Caco-2 (cell line): ENCODE data around the gene PCBP3. TPM values are rescaled to one million over a fixed set of nuclear protein-coding genes. Genes with fewer than 3 reads are reported as not detected.

Experiments used
- BruUV-seq: library from RNA; stranded (reverse); fragments of 400-500 nt; replicated peaks from 2 replicates; lab custom pipeline; 2021; lab: Mats Ljungman, UMichigan
- CTCF ChIA-PET: fragments of 300-600 bp; sonication (Branson Sonifier 250); formaldehyde crosslinking; loops from one replicate; lab custom pipeline; 2022; ENCODE audit warnings: antibody characterized with exemption; lab: Charles Lee
- POLR2A ChIA-PET: fragments of 300-600 bp; sonication (Branson Sonifier 250); formaldehyde crosslinking; loops from one replicate; lab custom pipeline; 2022; ENCODE audit warnings: antibody characterized with exemption; lab: Charles Lee
- DNase-seq, 2 experiments: peaks; one replicate each; pipeline versions ENCODE4 v3.0.0 to v3.0.0-alpha.2; 2020 to 2022
- H3K27me3 ChIP-seq: replicated peaks from 2 replicates; pipeline ENCODE4 v1.6.0; 2011; ENCODE audit warnings: low read length; ENCODE audit not compliant: control insufficient read depth, insufficient read depth
- H3K36me3 ChIP-seq: 2 replicates; pipeline ENCODE4 v1.5.1; 2011; ENCODE audit warnings: low read length; ENCODE audit not compliant: control insufficient read depth, insufficient read depth
- H3K4me1 ChIP-seq: fragments of 250-450 bp; sonication (Bioruptor Pico); 2 replicates; pipeline ENCODE4 v1.5.1; 2020; ENCODE audit warnings: mild to moderate bottlenecking
- H3K4me3 ChIP-seq: 2 replicates; pipeline ENCODE4 v1.5.1; 2011; ENCODE audit warnings: low read depth, mild to moderate bottlenecking, control low read depth, low read length
- H3K9me3 ChIP-seq: fragments of 250-450 bp; sonication (Bioruptor Pico); 2 replicates; pipeline ENCODE4 v1.5.1; 2020; ENCODE audit warnings: mild to moderate bottlenecking, moderate library complexity
- H3K27ac Mint-ChIP-seq: one replicate; pipeline ENCODE4 v1.8.0; 2022; ENCODE audit warnings: mixed read lengths; ENCODE audit not compliant: unreplicated experiment
- H3K27me3 Mint-ChIP-seq: one replicate; pipeline ENCODE4 v1.8.0; 2022; ENCODE audit warnings: mixed read lengths; ENCODE audit not compliant: insufficient read depth, unreplicated experiment
- H3K36me3 Mint-ChIP-seq: one replicate; pipeline ENCODE4 v1.8.0; 2022; ENCODE audit warnings: mild to moderate bottlenecking, mixed read lengths; ENCODE audit not compliant: insufficient read depth, unreplicated experiment
- H3K4me1 Mint-ChIP-seq: one replicate; pipeline ENCODE4 v1.8.0; 2022; ENCODE audit warnings: low read depth, mixed read lengths; ENCODE audit not compliant: unreplicated experiment
- H3K4me3 Mint-ChIP-seq: one replicate; pipeline ENCODE4 v1.8.0; 2022; ENCODE audit warnings: mild to moderate bottlenecking, moderate library complexity, mixed read lengths; ENCODE audit not compliant: unreplicated experiment
- H3K9me3 Mint-ChIP-seq: one replicate; pipeline ENCODE4 v1.8.0; 2022; ENCODE audit warnings: mixed read lengths; ENCODE audit not compliant: unreplicated experiment
- intact Hi-C: fragments of 100-400 bp; cut with micrococcal nuclease; formaldehyde crosslinking; loops from one replicate; pipeline ENCODE4 v1.10.0; 2022; ENCODE audit not compliant: unreplicated experiment
- total RNA-seq: library from RNA; stranded (reverse); gene quantifications from 2 replicates; pipeline ENCODE4 v1.2.3, GENCODE V29; 2022
- TF ChIP-seq, protein P1 (sequence below), 2 experiments: fragments of 200-600 bp in 1 of 2; IDR thresholded peaks; 1 replicate in 1 of 2; 2 replicates in 1 of 2; pipeline versions ENCODE4 v1.5.1 to v1.8.0; 2011 to 2022; ENCODE audit warnings: antibody characterized with exemption in 1 of 2, control low read depth in 1 of 2, inconsistent platforms in 1 of 2, low read depth in 1 of 2, low read length in 1 of 2, mild to moderate bottlenecking in 1 of 2, moderate library complexity in 1 of 2; ENCODE audit not compliant: insufficient read depth in 1 of 2, severe bottlenecking in 1 of 2, unreplicated experiment in 1 of 2

The PCBP3 gene
- total RNA-seq, 1 experiment from 2014 or later: 0.75 TPM

DNA sequence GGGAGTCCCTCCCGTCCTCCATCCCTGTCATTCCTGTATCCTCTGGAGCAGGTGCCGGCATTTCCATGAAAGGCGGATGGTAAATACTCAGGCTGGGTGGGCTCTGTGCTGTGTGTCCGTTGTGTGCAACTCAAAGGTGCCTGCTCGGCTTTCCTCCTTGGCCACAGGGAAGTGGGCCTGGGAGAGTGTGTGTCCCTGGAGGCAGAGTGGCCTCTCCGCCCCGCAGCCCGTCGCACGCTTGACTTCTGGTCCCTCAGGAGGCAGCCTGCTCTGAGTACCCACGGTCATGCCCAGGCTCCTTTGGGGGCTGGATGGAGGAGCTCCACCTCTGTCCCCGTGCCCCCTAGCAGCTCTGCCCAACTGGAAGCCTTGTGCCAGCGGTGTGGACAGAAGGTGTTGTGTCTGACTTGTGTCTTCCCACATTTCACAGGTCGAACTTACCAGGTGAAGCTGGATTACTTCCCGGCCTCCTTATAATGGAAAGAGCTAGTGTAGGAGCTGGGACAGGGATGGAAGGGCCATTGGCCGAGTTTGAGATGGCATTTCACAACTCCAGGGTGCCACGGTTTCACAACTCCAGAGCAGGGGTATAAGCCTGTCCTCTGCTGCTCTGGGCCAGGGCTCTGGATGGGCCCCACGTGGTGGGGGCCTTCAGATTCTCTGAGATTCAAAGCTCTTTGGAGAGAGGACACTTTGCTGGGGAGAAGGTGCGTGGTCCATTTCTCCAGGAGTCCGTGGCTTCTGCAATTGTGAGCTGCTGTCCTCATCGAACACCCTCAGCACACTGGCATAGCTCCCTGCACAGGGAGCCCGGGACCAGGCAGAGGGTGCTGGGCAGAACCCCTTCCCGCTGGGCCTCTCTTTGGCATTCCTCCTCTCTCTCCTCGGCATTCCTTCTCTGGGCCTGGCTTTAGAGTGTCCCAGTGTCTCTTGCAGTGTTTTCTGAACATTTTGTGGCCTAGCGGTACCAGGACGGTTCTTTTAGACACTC is 185.3 kb downstream of the PCBP3 start:
- ChIA-PET CTCF (interaction anchor here (0.6 kb wide), 1 partner anchor 756 kb away, joined by 3 read pairs; no protein-coding TSS in a partner anchor), POLR2A (no interaction called here)
- H3K9me3 Mint-ChIP-seq: no peaks in the 10 kb centered on the region
- H3K36me3 Mint-ChIP-seq: no peaks in the 10 kb centered on the region
- no peak for DNase-seq
- no peaks in the 10 kb centered on the region for H3K4me1 Mint-ChIP-seq
- Histone ChIP-seq H3K36me3 (no peaks in the 10 kb centered on the region), H3K9me3 (no peaks in the 10 kb centered on the region), H3K4me1 (no peaks in the 10 kb centered on the region), H3K4me3 (no peak overlapping the region), H3K27me3 (no peaks in the 10 kb centered on the region)
- TF ChIP-seq, protein P1, sequence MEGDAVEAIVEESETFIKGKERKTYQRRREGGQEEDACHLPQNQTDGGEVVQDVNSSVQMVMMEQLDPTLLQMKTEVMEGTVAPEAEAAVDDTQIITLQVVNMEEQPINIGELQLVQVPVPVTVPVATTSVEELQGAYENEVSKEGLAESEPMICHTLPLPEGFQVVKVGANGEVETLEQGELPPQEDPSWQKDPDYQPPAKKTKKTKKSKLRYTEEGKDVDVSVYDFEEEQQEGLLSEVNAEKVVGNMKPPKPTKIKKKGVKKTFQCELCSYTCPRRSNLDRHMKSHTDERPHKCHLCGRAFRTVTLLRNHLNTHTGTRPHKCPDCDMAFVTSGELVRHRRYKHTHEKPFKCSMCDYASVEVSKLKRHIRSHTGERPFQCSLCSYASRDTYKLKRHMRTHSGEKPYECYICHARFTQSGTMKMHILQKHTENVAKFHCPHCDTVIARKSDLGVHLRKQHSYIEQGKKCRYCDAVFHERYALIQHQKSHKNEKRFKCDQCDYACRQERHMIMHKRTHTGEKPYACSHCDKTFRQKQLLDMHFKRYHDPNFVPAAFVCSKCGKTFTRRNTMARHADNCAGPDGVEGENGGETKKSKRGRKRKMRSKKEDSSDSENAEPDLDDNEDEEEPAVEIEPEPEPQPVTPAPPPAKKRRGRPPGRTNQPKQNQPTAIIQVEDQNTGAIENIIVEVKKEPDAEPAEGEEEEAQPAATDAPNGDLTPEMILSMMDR (IDR thresholded peaks at IDR 0.05; ENCODE audit: insufficient read depth in 1 of 2, low read depth in 1 of 2, low read length in 1 of 2, severe bottlenecking in 1 of 2, unreplicated experiment in 1 of 2): no peak
- no peak overlapping the region for H3K4me3 Mint-ChIP-seq
- intact Hi-C loops: no loop called here
- no peak overlapping the region for H3K27ac Mint-ChIP-seq
- H3K27me3 Mint-ChIP-seq: peaks cover 14% of the 10 kb centered on the region
- BruUV-seq: no TSS peak

DNA sequence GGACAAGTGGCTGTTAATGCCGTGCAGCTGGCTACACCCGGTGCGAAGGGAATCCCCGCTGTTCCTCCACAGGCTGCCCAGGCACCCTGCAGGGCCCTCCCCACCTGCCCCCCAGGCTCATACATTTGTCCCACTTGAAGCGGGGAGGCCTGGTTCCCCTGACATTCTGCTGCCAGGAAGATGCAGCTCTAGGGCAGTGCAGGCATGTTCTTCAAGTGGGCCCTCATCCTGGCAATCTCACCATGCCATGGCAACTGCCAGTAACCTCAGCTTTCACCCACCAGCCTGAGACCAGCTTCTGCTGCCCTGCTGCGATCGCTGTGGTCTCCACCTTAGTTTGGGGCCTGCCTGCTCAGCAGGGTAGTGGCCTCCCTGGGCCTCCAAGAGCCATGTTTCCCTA is 186.1 kb downstream of the PCBP3 start:
- Histone ChIP-seq H3K9me3 (no peaks in the 10 kb centered on the region), H3K36me3 (no peaks in the 10 kb centered on the region), H3K4me1 (no peaks in the 10 kb centered on the region), H3K4me3 (no peak overlapping the region), H3K27me3 (no peaks in the 10 kb centered on the region)
- TF ChIP-seq, protein P1 (IDR thresholded peaks at IDR 0.05; ENCODE audit: insufficient read depth in 1 of 2, low read depth in 1 of 2, low read length in 1 of 2, severe bottlenecking in 1 of 2, unreplicated experiment in 1 of 2): no peak
- ChIA-PET POLR2A (no interaction called here), CTCF (no interaction called here)
- Mint-ChIP-seq H3K36me3 (no peaks in the 10 kb centered on the region), H3K9me3 (no peaks in the 10 kb centered on the region), H3K27ac (no peak overlapping the region), H3K4me1 (no peaks in the 10 kb centered on the region), H3K4me3 (no peak overlapping the region), H3K27me3 (peaks cover 7% of the 10 kb centered on the region)
- no TSS peak for BruUV-seq
- intact Hi-C loops: no loop called here
- no peak for DNase-seq

DNA sequence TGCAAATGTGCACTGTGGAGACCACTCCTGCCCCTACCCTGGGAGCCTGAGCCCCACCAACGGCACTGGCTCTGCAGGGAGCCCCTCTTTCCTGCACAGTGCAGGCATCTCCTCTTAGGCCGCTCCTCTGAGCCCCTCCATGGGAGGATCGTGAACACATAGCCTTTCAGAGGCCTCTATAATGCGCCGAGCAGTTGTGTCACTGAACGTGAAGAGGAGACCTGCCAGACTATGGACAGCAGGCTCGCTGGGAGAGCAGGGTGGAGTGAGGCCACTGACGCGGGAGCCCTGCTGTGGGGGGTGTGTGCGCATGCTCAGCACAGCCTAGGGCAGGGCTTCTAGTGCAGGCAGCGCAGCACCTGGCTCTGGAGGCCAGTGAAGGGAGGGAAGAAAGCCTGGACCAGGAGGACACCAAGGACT is 186.7 kb downstream of the PCBP3 start:
- no peaks in the 10 kb centered on the region for H3K4me1 ChIP-seq
- no peak overlapping the region for H3K4me3 ChIP-seq
- intact Hi-C loops: no loop called here
- Mint-ChIP-seq H3K36me3 (no peaks in the 10 kb centered on the region), H3K4me1 (no peaks in the 10 kb centered on the region), H3K27me3 (peaks cover 4% of the 10 kb centered on the region), H3K27ac (no peak overlapping the region), H3K4me3 (no peak overlapping the region), H3K9me3 (no peaks in the 10 kb centered on the region)
- CTCF ChIA-PET: no interaction called here
- no TSS peak for BruUV-seq
- H3K27me3 ChIP-seq: no peaks in the 10 kb centered on the region
- no peaks in the 10 kb centered on the region for H3K36me3 ChIP-seq
- TF ChIP-seq, protein P1 (IDR thresholded peaks at IDR 0.05; ENCODE audit: insufficient read depth in 1 of 2, low read depth in 1 of 2, low read length in 1 of 2, severe bottlenecking in 1 of 2, unreplicated experiment in 1 of 2): no peak
- no peak for DNase-seq
- H3K9me3 ChIP-seq: no peaks in the 10 kb centered on the region
- POLR2A ChIA-PET: no interaction called here
